ENCODE results near the gene FADD. TPM values are rescaled to one million over a fixed set of nuclear protein-coding genes. Genes with fewer than 3 reads are reported as not detected.
"Not testable (repeated sequence)": the region's sequence is repeated elsewhere in the genome, so short reads cannot be mapped to it uniquely, and the experiment has no call there.

Gene FADD
- total RNA-seq, 1 donor from 2014 or later, result 28.7 TPM

DNA sequence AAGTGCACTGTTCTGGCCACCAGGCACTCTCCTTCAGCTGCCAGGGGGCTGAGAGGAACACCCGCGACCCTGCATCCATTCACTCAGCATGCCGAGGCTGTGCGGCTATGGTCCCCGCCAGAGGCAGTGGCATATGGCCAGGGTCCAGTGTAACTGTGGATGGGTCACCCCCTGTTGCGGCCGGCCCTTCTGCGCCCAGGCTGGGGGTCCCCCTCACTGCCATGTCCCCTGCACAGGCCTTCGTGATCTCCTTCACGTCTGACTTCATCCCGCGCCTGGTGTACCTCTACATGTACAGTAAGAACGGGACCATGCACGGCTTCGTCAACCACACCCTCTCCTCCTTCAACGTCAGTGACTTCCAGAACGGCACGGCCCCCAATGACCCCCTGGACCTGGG is 20.8 kb upstream of the FADD start:
- no peak for DNase-seq

DNA sequence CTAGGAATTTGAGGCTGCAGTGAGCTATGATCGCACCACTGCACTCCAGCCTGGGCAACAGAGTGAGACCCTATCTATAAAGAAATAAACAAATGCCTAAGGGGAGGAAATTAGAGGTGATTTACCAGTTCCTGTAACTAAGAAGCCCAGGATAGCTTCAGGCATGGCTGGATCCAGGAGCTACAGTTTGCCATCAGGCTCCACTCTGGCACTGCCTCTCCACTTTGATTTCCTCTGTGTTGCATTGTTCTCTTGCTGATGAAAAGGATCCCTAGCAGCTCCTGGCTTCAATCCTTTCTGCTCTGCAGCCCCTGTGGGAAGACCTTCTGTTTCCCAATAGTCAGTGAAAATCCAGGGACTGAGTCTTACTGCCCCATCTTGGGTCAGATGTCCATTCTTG is 20.1 kb upstream of the FADD start:
- DNase-seq, result no peak

DNA sequence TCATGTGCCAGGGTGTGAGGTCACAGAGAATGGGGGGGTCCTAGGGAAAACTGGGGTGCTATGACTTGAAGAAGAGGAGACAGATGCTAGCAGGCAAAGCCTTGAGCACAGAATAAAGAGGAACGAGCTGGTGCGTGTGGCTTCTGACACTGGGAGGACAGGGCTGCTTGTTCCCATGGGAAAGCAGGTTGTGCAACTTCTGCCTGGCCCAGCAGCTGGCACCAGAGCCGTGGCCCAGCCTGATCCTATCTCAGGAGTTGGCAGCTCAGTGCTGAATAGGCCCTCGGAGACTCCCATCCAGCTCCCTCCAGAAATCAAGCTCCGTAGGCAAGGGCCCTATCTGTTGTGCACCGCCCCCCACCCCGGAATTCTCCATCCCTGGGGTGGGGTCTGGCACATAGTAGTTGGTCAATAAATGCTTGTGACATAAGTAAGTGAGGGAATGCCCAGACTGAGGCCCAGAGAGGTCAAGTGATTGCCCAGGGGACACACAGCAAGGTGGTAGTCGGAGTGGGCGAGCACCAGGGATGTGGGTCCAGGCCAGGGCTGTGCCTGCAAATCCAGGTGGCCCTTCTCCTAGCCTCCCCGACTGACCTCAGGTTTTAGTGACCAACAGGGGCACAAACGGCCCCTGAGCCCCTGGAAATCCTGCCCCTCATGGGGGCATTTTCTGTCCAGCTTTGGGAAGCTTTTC is 19.5 kb upstream of the FADD start:
- no peak for DNase-seq

DNA sequence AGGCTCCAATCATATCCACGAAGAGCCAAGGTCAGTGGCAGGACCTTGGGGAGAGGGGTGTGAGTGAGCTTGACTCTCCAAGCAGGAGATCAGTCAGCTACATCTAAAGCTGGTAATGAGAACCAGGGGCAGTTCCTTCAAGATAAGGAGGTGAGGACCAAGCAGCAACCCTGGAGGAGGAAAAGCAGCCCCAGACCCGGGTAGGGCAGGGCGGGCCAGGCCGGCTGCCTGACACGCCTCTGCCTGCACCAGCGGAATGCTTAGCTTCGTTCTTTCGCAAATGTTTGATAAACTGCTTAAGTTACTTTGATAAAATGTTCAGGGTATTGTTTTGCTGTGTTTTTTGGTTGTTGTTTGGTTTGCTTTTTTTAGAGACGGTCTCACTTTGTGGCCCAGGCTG is 18.7 kb upstream of the FADD start:
- DNase-seq, result no peak

DNA sequence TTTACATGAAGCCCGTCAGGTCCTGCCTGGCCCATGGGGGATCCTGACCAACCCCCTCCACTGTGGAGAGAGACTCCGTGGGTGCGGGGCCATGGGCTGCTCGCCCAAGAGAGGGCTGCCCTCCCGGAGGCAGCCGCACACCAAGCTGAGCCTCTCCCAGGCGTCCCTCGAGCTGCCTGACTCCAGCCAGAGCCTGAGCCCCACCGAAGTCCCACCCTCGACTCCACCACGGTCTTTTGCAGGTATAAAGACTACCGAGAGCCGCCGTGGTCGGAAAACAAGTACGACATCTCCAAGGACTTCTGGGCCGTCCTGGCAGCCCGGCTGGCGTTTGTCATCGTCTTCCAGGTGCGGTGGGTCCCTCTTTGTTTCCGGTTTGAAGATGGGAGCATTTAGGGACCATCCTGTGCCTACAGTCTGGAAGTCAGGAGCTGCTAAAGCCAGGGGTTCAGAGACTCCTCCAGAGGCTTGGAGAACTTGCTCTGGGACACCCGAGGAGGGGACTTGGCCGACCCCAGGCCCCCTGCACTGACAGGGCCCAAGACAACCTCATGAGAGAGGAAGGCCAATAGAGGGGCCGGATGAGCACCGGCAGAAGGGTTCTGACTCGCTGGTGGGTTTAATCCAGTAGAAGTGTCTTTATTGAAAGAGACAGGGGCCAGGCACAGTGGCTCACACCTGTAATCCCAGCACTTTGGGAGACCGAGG is 17.6 kb upstream of the FADD start:
- no peak for DNase-seq

DNA sequence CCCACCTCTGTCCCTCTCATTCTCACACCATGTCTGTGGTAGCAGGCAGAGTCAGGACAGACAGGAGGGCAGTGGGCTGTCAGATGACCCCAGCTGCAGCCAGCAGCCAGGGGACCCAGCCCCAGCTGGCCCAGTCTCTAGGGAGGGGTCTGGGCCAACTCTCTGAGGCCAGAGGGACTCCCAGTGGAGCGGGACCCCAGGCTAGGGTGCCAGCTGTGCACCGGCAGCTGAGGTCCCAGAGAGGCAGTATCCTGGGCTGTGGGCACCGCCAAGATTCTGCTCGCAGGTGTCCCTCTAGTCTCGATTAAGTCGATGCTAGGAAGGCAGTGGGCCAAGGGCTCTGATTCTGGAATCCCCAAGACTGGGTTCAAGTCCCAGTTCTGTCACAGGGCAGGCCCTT is 16.7 kb upstream of the FADD start:
- DNase-seq, result no peak

DNA sequence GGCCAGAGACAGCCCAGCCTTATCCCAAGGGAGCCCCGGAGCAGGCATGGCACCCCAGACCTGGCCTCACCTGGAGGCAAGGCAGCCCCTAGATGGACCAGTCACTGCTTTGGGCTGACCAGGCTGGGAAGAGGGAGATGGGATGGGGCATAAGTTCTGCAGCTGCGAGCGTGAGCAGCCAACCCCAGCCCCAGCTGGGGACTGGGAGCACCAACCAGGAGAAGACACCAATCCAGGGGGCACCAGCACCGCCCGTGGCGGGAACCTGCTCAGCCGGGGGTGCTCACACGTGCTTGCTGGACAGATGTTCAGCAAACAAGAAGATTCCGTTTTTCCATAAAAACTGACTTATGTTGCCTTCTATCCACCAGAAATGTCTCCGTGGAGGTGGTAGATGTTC is 16.2 kb upstream of the FADD start:
- no peak for DNase-seq

DNA sequence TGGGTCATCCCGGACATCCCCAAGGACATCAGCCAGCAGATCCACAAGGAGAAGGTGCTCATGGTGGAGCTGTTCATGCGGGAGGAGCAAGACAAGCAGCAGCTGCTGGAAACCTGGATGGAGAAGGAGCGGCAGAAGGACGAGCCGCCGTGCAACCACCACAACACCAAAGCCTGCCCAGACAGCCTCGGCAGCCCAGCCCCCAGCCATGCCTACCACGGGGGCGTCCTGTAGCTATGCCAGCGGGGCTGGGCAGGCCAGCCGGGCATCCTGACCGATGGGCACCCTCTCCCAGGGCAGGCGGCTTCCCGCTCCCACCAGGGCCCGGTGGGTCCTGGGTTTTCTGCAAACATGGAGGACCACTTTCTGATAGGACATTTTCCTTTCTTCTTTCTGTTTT is 15.3 kb upstream of the FADD start:
- DNase-seq, result no peak

DNA sequence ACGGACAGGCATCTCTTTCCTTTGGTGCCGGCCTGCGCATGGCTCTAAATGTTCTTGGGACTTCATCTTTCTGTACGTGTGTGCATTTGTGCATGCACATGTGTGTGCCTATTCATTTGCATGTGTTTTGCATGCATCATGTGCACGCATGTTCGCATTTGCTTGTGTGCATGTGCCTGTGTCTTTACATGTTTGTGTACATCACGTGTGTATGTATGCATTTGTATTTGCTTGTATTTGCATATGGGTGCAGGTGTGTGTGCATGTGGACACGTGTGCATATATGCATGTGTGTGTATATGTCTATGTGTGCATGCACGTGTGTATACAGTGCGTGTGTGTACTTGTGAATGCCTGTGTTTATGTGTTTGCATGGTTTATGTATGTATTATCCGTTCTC is 13.5 kb upstream of the FADD start:
- DNase-seq, result no peak

DNA sequence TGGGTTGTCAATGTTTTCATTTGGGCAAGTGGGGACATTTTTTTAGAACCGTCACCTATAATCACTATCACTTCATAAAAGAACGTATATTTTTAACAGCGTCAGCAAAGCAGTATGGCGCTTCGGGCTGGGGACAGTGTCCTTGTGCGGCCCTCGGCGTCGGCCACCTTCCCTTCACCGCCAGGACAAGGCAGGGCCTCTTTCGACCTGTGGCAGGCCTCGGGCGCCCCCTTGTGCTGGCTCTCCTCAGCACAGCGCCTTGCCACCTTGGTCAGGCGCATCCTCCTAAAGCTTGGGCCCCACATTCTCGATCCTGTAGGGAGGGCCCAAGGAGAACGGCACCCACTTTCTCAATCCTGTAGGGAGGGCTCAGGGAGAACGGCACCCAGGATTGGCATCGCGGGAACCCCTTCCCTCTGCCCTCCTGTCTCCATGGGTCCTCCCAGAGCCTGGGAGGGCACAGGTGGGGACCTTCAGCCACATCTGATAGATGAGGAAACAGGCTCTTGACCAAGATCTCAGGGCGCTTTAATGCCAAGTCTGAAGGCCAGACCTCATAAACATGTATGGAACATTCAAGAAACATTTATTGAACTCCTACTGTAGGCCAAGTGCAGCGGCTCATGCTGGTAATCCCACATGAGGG is 11.5 kb upstream of the FADD start:
- DNase-seq, result peak; percentile 82

DNA sequence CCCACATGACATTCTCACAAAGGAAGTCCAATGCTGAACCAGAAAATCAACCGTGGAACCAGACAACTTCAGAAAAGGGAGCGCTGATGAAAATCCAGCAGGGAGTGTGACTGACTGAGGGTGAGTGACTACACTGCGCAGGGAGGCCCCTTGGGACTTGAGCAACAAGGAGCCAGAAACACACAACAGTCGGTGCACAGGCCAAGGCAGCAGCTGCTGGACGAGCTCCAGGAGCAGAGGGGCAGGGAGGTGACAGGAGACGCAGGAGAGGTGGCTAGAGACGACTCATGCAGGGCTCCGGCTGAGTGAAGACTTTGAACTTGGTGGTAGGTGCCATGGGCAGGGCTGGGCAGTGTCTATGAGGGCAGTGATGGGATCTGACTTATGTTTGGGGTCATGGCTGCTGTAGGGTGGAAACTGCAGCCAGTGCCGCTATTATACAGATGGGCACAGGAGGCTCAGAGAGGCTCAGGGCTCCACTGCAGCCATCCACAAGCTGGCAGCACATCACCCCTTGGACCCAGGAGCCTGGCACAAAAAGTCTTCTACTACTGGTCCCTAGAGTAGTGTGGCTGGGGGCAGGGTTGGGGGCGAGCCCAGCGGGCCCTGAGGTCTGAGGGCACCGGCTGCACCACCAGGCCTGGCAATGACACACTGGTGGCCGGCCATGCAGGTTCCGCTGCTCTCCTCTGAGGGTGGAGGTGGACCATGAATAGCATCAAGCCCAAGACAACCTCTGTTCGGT is 10.3 kb upstream of the FADD start:
- peak; percentile 33 for DNase-seq

DNA sequence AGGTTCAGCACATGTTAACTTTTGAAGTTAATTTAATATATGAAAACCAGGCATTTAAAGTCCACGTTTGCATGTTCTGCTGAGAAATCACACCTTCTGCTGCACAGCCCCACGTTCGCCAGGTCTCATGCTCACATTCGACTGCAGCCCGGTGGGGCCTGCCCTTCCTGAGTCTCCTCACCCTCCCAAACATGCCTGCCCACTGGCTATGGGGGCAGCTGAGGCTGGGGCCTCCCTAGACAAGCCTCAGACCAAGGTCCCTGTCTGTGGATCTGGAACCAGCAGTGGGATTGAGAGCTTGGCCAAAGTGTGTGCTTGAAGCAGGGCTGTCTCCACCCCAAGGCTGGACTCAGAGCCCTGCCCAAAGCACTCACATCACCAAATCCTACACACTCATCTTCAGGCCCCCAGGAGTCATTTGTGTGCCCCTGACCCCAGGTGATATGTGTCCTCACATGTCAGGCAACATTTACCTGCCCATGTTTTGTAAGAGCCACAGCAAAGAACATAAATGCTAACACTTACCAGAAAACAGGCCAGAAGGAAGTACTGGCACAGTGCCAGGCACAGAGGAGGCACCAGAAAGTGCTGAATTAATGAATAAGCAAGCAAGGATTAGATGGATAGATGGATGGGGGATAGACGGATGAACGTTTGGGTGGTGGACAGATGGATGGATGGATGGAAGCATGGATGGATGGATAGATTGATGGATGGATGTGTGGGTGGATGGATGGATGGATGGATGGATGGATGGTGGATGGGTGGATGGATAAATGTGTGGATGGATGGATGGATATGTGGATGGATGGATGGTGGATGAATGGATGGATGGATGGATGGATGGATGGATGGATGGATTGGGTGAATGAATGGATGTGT is 9.4 kb upstream of the FADD start:
- DNase-seq, result no peak

DNA sequence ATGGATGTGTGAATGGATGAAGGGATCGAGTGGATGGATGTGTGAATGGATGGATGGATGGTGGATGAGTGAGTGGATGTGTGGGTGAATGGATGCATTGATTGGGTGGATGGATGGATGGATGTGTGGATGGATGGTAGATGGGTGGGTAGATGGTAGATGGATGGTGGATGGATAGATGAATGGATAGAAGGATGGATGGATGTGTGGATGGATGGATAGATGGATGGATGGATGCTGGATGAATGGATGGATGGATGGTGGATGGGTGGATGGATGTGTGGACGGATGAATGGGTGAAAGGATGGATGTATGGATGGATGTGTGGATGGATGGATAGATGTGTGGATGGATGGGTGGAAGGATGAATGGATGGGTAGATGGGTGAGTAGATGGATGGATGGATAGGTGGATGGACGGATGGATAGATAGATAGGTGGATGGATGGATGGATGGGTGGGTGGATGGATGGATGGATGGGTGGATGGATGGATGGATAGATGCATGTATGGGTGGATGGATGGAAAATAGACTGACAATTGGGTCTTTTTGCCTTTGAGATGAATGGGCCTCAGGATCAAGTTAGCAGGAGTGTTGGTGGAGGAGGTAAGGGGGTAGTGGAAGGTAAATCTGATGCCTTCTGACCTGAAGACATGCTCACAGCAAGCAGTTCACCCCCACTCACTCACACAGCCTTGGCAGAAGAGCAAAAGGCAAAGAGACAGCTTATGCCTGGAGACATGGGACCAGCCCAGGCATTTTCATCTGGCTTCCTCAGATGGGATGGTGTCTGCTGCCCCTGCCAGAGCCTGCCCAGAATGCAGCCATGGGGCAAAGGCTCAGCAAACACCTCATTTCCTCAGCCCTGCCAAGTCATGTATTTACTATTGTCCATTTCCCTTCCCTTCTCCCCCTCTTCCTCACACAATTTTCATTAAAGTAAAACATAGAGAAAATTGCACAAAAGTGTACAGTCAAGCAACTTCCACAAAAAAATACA is 8.0 kb upstream of the FADD start:
- no peak for DNase-seq

DNA sequence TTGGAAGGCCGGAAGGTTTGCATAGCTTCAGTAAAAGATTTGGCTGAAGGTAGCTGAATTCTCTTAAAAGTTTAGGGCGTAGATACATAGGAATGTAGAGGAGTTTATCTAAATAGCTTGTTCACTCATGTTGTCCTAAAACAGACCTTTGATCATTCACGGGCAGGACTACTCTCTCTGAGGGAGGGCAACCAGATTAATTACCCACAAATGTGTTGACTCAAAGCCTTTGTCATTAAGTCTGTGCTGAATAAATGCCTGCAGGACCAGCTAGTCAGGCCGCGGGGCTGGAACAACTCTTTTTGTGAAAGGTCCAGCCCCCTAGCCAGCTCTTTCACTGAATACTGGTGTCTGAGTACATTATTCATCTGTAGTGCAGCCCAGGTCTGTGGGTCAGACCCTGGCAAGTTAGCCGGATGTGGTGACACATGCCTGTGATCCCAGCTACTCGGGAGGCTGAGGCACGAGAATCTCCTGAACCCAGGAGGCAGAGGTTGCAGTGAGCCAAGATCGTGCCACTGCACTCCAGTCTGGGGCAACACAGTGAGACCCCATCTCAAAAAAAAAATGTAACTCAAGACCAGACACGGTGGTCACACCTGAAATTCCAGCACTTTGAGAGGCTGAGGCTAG is 2.8 kb upstream of the FADD start:
- DNase-seq, result no peak

DNA sequence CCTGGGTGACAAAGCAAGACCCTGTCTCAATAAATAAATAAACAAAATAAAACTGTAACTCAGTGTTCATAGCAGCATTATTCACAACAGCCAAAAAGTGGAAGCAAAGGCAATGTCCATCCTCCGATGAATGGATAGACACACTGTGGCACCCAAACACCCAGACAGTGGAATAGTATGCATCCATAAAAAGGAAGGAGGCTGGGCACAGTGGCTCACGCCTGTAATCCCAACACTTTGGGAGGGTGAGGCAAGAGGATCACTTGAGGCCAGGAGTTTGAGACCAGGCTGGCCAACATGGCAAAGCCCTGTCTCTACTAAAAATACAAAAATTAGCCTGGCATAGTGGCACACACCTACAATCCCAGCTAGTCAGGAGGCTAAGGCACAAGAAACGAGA is 2.0 kb upstream of the FADD start:
- not testable (repeated sequence) for DNase-seq

DNA sequence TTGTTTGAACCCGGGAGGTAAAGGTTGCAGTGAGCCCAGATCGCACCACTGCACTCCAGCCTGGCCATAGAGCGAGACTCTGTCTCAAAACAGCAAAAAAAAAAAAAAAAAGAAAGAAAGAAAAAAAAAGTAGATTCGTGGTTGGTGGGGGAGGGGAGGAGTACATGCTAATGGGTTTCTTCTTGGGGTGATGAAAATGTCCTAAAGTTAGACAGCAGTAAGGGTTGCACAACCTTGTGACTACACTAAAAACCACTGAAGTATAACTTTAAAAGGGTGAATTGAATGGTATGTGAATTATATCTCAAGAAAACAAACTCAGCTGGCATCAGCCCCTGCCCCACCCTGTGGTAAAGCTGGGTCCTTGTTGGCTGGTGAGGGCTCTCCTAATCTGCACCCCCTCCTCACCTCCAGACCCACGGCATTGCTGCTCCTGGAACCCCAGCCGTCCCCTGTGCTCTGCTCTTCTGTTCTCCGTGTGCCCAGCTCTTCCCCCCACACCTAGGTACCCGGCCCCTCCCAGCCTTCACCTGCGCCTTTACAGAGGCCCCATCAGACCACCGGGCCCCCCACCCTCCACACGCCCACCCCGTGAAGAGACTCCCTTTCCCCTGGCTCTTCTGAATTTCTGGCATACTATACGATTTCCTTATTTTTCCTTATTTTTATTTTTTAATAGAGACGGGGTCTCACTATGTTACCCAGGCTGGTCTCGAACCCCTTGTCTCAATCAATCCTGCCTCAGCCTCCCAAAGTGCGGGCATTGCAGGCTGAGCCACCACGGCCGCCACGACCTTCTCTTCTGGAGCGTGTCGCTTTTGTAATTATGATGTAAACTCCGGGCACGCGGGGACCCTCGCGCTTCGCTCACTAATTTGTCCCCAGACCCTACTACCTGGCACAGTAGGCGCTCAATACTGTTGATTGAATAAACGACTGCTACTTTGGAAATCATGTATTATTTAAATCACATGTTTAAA is 924 bp upstream of the FADD start:
- no peak for DNase-seq

DNA sequence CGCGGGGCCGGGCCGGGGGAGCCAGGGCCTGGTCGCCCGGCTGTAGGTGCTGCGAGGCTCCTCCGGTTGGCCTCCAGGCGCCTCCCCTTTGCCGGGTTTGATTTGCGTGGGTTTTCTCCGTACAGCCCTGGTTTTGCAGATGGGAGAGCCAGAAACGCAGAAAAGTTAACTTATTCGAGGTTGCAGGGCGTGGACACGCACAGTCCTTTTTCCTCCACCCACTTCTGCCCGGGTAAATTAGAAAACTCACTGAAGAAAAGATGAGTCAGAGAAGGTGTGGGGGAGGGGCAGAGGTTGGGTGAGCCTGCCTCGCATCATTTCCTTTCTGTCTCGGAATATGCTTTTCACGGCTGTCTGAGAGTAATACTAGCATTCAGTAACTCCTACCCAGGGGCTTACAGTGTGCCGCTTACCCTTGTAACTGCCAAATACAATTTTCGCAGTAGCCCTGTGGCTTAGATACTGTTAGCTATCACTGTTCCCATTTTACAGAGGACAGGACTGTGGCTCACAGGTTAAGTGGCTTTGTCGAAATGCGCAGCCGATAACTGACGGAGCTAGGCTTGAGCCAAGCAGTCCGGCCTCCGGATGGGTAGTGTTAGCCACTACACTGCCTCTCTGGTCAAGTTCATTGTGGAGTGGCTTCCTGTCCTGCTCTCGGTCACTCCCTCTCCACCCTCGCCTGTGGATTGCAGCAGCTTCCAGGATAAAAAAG is 812 bp downstream of the FADD start:
- peak; percentile 62 for DNase-seq

DNA sequence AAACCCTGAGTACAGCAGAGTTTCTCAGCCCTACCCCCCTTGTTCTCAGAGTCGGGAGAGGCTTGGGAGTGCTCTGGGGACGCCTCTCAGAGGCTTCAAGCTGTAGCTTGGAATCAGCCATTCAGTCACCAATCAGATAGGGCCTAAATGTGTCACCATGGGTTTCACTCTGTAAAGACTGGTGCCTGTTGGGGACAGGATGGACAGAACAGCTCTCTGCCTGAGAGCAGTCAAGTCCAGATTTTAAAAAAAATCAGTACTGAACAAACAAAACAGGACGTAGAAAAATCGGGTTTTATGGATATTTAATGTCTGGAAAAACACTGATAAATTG is 1.3 kb downstream of the FADD start:
- no peak for DNase-seq

Measured in tongue (tissue), 2 donors.